K562 (cell line): Measurements from ENCODE around the gene PPP1CB. TPM values are rescaled to one million over a fixed set of nuclear protein-coding genes. Genes with fewer than 3 reads are reported as not detected.
A peak's percentile ranks its signal among the peaks of the same experiment; 100 is the strongest.

Experiments used
- DMBX1 ChIP-seq: fragments of 250-450 bp; sonication (Bioruptor Pico); IDR thresholded peaks from 2 replicates; pipeline ENCODE4 v1.8.0; 2022; ENCODE audit warnings: inconsistent platforms, mild to moderate bottlenecking, moderate library complexity, borderline replicate concordance
- HLTF ChIP-seq: fragments of 450-650 bp; IDR thresholded peaks from 2 replicates; pipeline ENCODE4 v1.6.1; 2016
- HMG20A ChIP-seq: fragments of 450-650 bp; formaldehyde crosslinking; conservative IDR thresholded peaks from 2 replicates; pipeline ENCODE4 v1.4.0; 2020; ENCODE audit warnings: mild to moderate bottlenecking, mixed read lengths
- HNRNPL ChIP-seq: fragments of 200-400 bp; formaldehyde crosslinking; IDR thresholded peaks from 2 replicates; pipeline ENCODE4 v1.6.1; 2017; ENCODE audit warnings: low read depth, mild to moderate bottlenecking, low read length
- KHSRP ChIP-seq: fragments of 450-650 bp; IDR thresholded peaks from 2 replicates; pipeline ENCODE4 v1.6.1; 2017
- MAFF ChIP-seq: IDR thresholded peaks from 2 replicates; pipeline ENCODE4 v1.6.1; 2012; ENCODE audit warnings: low read length, improper control_type of control experiment
- NCOA1 ChIP-seq: fragments of 450-650 bp; IDR thresholded peaks from 2 replicates; pipeline ENCODE4 v1.6.1; 2016; ENCODE audit warnings: low read depth
- POU5F1 ChIP-seq: fragments of 150-350 bp; IDR thresholded peaks from 2 replicates; pipeline ENCODE4 v1.6.1; 2014; ENCODE audit warnings: borderline replicate concordance, low read length, low read depth, mild to moderate bottlenecking; ENCODE audit not compliant: partially characterized antibody
- RFX5 ChIP-seq: IDR thresholded peaks from 2 replicates; pipeline ENCODE4 v1.6.1; 2011; ENCODE audit warnings: low read depth, mild to moderate bottlenecking, improper control_type of control experiment, low read length
- SIX5 ChIP-seq, 2 experiments: IDR thresholded peaks; 2 replicates each; pipeline ENCODE4 v1.6.1; 2011; ENCODE audit warnings: low read length in 2 of 2, borderline replicate concordance in 1 of 2, low read depth in 1 of 2, mild to moderate bottlenecking in 1 of 2, moderate library complexity in 1 of 2; ENCODE audit not compliant: insufficient read depth in 1 of 2
- SRF ChIP-seq, 2 experiments: fragments of 250-450, 450-650 bp in 1 of 2; sonication (Bioruptor Pico) in 1 of 2; sonication (generic) in 1 of 2; formaldehyde crosslinking; IDR thresholded peaks; 2 replicates each; pipeline versions ENCODE4 v1.5.0 to v1.5.1; 2020 to 2022; ENCODE audit warnings: mild to moderate bottlenecking in 1 of 2, missing genetic modification reagents in 1 of 2
- STAT5B ChIP-seq: fragments of 250-450 bp; sonication (Bioruptor Pico); IDR thresholded peaks from 2 replicates; pipeline ENCODE4 v1.8.0; 2021; ENCODE audit warnings: mild to moderate bottlenecking, inconsistent platforms
- ZNF766 ChIP-seq: fragments of 200-800 bp; sonication (Bioruptor generic); conservative IDR thresholded peaks from 2 replicates; pipeline ENCODE4 v1.6.1; 2016; ENCODE audit warnings: missing genetic modification characterization, missing compliant biosample characterization
- ZNF77 ChIP-seq: fragments of 250-450 bp; sonication (Bioruptor Pico); IDR thresholded peaks from 2 replicates; pipeline ENCODE4 v1.5.0; 2020
- polyA plus RNA-seq, 8 experiments: library from polyadenylated mRNA; depleted of rRNA in 4 of 8; stranded (reverse) in 5 of 8; unstranded in 3 of 8; fragments of >200 nt; fragmentation: Nextera tagmentation in 2 of 8; fragmentation: Illumina TruSeq in 1 of 8; extraction: Ambion mirVana in 2 of 8; extraction: Trizol in 1 of 8; gene quantifications; 2 replicates each; pipeline versions ENCODE4 v1.2.1 to v1.2.3, GENCODE V29; 2011 to 2014; ENCODE audit warnings: inconsistent platforms in 1 of 8, missing spikeins in 1 of 8
- total RNA-seq, 7 experiments: library from RNA; depleted of rRNA in 6 of 7; stranded (reverse); fragments of >200 nt in 6 of 7; fragmentation: Illumina TruSeq in 2 of 7; extraction: Trizol in 2 of 7; gene quantifications; 2 replicates each; pipeline versions ENCODE4 v1.2.1 to v1.2.3, GENCODE V29; 2011 to 2021; ENCODE audit warnings: low replicate concordance in 1 of 7
- TF ChIP-seq, protein P1 (sequence below): fragments of 450-650 bp; IDR thresholded peaks from 2 replicates; pipeline ENCODE4 v1.6.1; 2016; ENCODE audit warnings: mild to moderate bottlenecking, moderate library complexity
- TF ChIP-seq, protein P2 (sequence below): fragments of 450-650 bp; formaldehyde crosslinking; IDR thresholded peaks from 2 replicates; pipeline ENCODE4 v1.4.0; 2022; ENCODE audit warnings: missing genetic modification characterization
- TF ChIP-seq, protein P3 (sequence below): fragments of 250-450 bp; sonication (Bioruptor Pico); IDR thresholded peaks from 2 replicates; pipeline ENCODE4 v1.6.1; 2021; ENCODE audit warnings: mild to moderate bottlenecking

PPP1CB gene
- total and polyA plus RNA-seq, 9 of the 15 experiments (the other 6 are each of a cell fraction or from before 2014, with no cell fraction given) = 25.6 to 118 (median 58.9) TPM

DNA sequence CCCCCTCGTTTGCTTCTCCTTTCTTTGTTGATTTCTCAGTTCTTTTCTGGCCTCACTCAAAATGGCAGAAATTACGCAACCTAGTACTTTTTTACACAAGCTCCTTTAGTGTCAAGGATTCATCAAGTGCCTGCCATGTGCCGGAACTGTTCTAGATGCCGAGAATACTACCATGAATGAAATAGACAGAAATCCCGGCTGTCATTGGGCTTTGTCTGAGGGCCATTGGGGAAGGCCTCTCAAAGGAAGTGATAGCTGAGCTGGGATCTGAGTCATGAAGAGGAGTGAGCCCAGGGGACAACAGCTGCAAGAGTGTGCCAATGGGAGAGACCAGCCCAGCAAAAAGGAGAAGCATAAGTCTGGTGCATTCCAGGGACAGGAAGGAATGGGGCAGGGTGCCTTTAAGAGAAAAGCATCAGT, 34.3 kb upstream of the PPP1CB start (continued):
- TF ChIP-seq, protein P1, sequence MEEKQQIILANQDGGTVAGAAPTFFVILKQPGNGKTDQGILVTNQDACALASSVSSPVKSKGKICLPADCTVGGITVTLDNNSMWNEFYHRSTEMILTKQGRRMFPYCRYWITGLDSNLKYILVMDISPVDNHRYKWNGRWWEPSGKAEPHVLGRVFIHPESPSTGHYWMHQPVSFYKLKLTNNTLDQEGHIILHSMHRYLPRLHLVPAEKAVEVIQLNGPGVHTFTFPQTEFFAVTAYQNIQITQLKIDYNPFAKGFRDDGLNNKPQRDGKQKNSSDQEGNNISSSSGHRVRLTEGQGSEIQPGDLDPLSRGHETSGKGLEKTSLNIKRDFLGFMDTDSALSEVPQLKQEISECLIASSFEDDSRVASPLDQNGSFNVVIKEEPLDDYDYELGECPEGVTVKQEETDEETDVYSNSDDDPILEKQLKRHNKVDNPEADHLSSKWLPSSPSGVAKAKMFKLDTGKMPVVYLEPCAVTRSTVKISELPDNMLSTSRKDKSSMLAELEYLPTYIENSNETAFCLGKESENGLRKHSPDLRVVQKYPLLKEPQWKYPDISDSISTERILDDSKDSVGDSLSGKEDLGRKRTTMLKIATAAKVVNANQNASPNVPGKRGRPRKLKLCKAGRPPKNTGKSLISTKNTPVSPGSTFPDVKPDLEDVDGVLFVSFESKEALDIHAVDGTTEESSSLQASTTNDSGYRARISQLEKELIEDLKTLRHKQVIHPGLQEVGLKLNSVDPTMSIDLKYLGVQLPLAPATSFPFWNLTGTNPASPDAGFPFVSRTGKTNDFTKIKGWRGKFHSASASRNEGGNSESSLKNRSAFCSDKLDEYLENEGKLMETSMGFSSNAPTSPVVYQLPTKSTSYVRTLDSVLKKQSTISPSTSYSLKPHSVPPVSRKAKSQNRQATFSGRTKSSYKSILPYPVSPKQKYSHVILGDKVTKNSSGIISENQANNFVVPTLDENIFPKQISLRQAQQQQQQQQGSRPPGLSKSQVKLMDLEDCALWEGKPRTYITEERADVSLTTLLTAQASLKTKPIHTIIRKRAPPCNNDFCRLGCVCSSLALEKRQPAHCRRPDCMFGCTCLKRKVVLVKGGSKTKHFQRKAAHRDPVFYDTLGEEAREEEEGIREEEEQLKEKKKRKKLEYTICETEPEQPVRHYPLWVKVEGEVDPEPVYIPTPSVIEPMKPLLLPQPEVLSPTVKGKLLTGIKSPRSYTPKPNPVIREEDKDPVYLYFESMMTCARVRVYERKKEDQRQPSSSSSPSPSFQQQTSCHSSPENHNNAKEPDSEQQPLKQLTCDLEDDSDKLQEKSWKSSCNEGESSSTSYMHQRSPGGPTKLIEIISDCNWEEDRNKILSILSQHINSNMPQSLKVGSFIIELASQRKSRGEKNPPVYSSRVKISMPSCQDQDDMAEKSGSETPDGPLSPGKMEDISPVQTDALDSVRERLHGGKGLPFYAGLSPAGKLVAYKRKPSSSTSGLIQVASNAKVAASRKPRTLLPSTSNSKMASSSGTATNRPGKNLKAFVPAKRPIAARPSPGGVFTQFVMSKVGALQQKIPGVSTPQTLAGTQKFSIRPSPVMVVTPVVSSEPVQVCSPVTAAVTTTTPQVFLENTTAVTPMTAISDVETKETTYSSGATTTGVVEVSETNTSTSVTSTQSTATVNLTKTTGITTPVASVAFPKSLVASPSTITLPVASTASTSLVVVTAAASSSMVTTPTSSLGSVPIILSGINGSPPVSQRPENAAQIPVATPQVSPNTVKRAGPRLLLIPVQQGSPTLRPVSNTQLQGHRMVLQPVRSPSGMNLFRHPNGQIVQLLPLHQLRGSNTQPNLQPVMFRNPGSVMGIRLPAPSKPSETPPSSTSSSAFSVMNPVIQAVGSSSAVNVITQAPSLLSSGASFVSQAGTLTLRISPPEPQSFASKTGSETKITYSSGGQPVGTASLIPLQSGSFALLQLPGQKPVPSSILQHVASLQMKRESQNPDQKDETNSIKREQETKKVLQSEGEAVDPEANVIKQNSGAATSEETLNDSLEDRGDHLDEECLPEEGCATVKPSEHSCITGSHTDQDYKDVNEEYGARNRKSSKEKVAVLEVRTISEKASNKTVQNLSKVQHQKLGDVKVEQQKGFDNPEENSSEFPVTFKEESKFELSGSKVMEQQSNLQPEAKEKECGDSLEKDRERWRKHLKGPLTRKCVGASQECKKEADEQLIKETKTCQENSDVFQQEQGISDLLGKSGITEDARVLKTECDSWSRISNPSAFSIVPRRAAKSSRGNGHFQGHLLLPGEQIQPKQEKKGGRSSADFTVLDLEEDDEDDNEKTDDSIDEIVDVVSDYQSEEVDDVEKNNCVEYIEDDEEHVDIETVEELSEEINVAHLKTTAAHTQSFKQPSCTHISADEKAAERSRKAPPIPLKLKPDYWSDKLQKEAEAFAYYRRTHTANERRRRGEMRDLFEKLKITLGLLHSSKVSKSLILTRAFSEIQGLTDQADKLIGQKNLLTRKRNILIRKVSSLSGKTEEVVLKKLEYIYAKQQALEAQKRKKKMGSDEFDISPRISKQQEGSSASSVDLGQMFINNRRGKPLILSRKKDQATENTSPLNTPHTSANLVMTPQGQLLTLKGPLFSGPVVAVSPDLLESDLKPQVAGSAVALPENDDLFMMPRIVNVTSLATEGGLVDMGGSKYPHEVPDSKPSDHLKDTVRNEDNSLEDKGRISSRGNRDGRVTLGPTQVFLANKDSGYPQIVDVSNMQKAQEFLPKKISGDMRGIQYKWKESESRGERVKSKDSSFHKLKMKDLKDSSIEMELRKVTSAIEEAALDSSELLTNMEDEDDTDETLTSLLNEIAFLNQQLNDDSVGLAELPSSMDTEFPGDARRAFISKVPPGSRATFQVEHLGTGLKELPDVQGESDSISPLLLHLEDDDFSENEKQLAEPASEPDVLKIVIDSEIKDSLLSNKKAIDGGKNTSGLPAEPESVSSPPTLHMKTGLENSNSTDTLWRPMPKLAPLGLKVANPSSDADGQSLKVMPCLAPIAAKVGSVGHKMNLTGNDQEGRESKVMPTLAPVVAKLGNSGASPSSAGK = peak; percentile 17; the same call in 1 of the 2 replicates
- TF ChIP-seq DMBX1 (0 out of 2 replicates have a peak, but pooled peaks have one; percentile 48), RFX5 (no peak), MAFF (no peak), NCOA1 (no peak), KHSRP (no peak), HMG20A (no peak), SRF (CRISPR knock-in tag; IDR thresholded peaks at IDR 0.05) (no peak), POU5F1 (no peak), HLTF (no peak), HNRNPL (no peak), SIX5 (IDR thresholded peaks at IDR 0.05; ENCODE audit: borderline replicate concordance in 1 of 2, insufficient read depth in 1 of 2, low read depth in 1 of 2, low read length in 2 of 2) (no peak), ZNF766 (no peak), STAT5B (CRISPR knock-in tag) (no peak), ZNF77 (CRISPR knock-in tag) (no peak)
- TF ChIP-seq, protein P2, sequence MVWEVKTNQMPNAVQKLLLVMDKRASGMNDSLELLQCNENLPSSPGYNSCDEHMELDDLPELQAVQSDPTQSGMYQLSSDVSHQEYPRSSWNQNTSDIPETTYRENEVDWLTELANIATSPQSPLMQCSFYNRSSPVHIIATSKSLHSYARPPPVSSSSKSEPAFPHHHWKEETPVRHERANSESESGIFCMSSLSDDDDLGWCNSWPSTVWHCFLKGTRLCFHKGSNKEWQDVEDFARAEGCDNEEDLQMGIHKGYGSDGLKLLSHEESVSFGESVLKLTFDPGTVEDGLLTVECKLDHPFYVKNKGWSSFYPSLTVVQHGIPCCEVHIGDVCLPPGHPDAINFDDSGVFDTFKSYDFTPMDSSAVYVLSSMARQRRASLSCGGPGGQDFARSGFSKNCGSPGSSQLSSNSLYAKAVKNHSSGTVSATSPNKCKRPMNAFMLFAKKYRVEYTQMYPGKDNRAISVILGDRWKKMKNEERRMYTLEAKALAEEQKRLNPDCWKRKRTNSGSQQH (CRISPR knock-in tag) = no peak
- TF ChIP-seq, protein P3, sequence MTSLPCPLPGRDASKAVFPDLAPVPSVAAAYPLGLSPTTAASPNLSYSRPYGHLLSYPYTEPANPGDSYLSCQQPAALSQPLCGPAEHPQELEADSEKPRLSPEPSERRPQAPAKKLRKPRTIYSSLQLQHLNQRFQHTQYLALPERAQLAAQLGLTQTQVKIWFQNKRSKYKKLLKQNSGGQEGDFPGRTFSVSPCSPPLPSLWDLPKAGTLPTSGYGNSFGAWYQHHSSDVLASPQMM (CRISPR knock-in tag) = no peak
